Muscle layer of colon (tissue), 2 donors: Measurements from ENCODE around the gene OVCH1.

ENCODE experiments used
- H3K27ac ChIP-seq: one replicate; pipeline ENCODE4 v1.7.0; 2013; ENCODE audit warnings: low read depth, mild to moderate bottlenecking, low read length, moderate library complexity
- H3K27me3 ChIP-seq, 2 donors: one replicate each; pipeline ENCODE4 v1.7.0; 2013; ENCODE audit warnings: low read length in 2 of 2, mild to moderate bottlenecking in 2 of 2; ENCODE audit not compliant: insufficient read depth in 2 of 2, control insufficient read depth in 1 of 2
- H3K36me3 ChIP-seq: one replicate; pipeline ENCODE4 v1.7.0; 2013; ENCODE audit warnings: mild to moderate bottlenecking, low read length; ENCODE audit not compliant: insufficient read depth
- H3K4me1 ChIP-seq: one replicate; pipeline ENCODE4 v1.7.0; 2013; ENCODE audit warnings: mild to moderate bottlenecking, low read length; ENCODE audit not compliant: insufficient read depth
- H3K4me3 ChIP-seq, 2 donors: one replicate each; pipeline ENCODE4 v1.7.0; 2013; ENCODE audit warnings: low read length in 2 of 2, low read depth in 1 of 2, mild to moderate bottlenecking in 1 of 2, moderate library complexity in 1 of 2
- H3K9ac ChIP-seq: one replicate; pipeline ENCODE4 v1.7.0; 2013; ENCODE audit warnings: low read length
- H3K9me3 ChIP-seq: one replicate; pipeline ENCODE4 v1.7.0; 2013; ENCODE audit warnings: mild to moderate bottlenecking, low read length
- donor health status: abdominal sarcoma.
- donor health status: Adenocarcinoma of cecum.

OVCH1 gene

GRCh38 chr12:29430716-29431044, 66.8 kb downstream of the OVCH1 start:
- H3K9ac ChIP-seq: no peak overlapping the region
- no peaks in the 10 kb centered on the region for H3K27me3 ChIP-seq
- no peaks in the 10 kb centered on the region for H3K36me3 ChIP-seq
- H3K4me1 ChIP-seq: no peaks in the 10 kb centered on the region
- no peaks in the 10 kb centered on the region for H3K9me3 ChIP-seq
- H3K27ac ChIP-seq: no peak overlapping the region
- no peak overlapping the region for H3K4me3 ChIP-seq

GRCh38 chr12:29429999-29430715, 67.3 kb downstream of the OVCH1 start:
- Histone ChIP-seq H3K4me1 (no peaks in the 10 kb centered on the region), H3K4me3 (no peak overlapping the region), H3K9me3 (no peaks in the 10 kb centered on the region), H3K27ac (no peak overlapping the region), H3K36me3 (no peaks in the 10 kb centered on the region), H3K9ac (no peak overlapping the region), H3K27me3 (no peaks in the 10 kb centered on the region)

- Histone ChIP-seq H3K9me3 (no peaks in the 10 kb centered on the region), H3K27me3 (no peaks in the 10 kb centered on the region)
Observed at GRCh38 chr12:29428633-29429032, 68.9 kb downstream of the OVCH1 start.

DNA sequence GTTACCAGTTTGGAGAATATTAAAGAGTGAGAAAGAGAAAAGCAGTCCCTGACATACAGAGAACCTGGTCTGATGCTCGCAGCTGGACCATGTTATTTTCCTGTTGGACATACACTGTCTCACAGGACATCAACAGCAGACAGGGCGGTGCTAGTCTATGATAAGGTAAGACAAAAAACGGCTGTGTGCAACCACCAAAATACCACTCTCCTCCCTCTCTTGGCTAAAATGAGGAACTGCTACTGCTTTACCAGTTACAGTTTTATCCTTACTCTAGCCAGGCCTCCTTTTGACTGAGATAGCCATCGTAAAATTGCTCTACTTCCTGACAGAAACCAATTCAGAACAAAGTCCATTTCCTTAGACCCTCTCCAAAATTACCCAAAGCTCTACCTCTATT, 69.5 kb downstream of the OVCH1 start:
- Histone ChIP-seq H3K27ac (no peak overlapping the region), H3K27me3 (no peaks in the 10 kb centered on the region), H3K9me3 (no peaks in the 10 kb centered on the region), H3K4me1 (no peaks in the 10 kb centered on the region), H3K9ac (no peak overlapping the region), H3K36me3 (no peaks in the 10 kb centered on the region), H3K4me3 (no peak overlapping the region)

More at GRCh38 chr12:29428633-29429032, 68.9 kb downstream of the OVCH1 start:
- Histone ChIP-seq H3K4me1 (no peaks in the 10 kb centered on the region), H3K4me3 (no peak overlapping the region), H3K9ac (no peak overlapping the region), H3K36me3 (no peaks in the 10 kb centered on the region), H3K27ac (no peak overlapping the region)

GRCh38 chr12:29426498-29426897, 71.0 kb downstream of the OVCH1 start:
- Histone ChIP-seq H3K4me3 (no peak overlapping the region), H3K27ac (no peak overlapping the region), H3K4me1 (no peaks in the 10 kb centered on the region), H3K9ac (no peak overlapping the region), H3K36me3 (no peaks in the 10 kb centered on the region), H3K27me3 (no peaks in the 10 kb centered on the region), H3K9me3 (no peaks in the 10 kb centered on the region)

- H3K4me3 ChIP-seq: no peak overlapping the region
- no peak overlapping the region for H3K27ac ChIP-seq
- H3K4me1 ChIP-seq: no peaks in the 10 kb centered on the region
- H3K27me3 ChIP-seq: no peaks in the 10 kb centered on the region
- H3K36me3 ChIP-seq: no peaks in the 10 kb centered on the region
- no peaks in the 10 kb centered on the region for H3K9me3 ChIP-seq
- no peak overlapping the region for H3K9ac ChIP-seq
Observed at GRCh38 chr12:29425722-29426121, 71.8 kb downstream of the OVCH1 start.

DNA sequence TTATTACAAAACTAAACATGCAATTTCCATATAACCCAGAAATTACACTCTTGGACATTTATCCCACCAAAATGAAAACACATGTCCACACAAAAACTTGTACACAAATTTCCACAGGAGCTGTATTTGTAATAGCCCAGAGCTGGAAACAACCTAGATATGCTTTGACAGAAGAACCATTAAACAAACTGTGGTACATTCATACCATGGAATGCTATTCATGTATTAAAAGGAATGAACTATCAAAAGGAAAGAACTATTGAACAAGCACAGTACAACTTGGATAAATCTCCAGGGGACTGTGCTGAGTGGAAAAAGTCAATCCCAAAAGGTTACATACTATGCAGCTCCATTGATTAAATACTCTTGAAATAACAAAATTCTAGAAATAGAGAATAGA, 80.7 kb downstream of the OVCH1 start:
- Histone ChIP-seq H3K9ac (no peak overlapping the region), H3K4me1 (no peaks in the 10 kb centered on the region), H3K27me3 (no peaks in the 10 kb centered on the region), H3K36me3 (no peaks in the 10 kb centered on the region), H3K9me3 (no peaks in the 10 kb centered on the region), H3K27ac (no peak overlapping the region), H3K4me3 (no peak overlapping the region)

GRCh38 chr12:29415111-29415510, 82.4 kb downstream of the OVCH1 start:
- Histone ChIP-seq H3K9ac (no peak overlapping the region), H3K9me3 (no peaks in the 10 kb centered on the region), H3K27me3 (no peaks in the 10 kb centered on the region), H3K4me1 (no peaks in the 10 kb centered on the region), H3K36me3 (no peaks in the 10 kb centered on the region), H3K27ac (no peak overlapping the region), H3K4me3 (no peak overlapping the region)

DNA sequence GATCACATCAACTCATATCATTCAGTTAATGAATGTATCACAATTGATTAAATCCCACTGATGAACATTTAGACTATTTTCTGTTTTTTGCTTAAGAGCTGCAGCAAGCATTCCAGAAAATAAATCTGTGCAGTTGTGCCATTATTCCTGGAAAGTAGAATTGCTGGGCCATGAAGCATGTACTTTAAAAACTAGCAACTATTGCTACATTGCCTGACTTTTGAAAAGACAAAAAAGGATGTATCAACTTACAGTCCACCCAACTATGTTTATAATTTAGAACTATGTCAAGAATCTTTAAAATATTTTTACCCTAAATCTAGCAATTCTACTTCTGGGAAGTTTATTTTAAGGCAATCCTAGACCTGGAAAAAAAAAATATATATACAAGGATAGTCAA, 83.1 kb downstream of the OVCH1 start:
- no peak overlapping the region for H3K27ac ChIP-seq
- H3K27me3 ChIP-seq: no peaks in the 10 kb centered on the region
- no peak overlapping the region for H3K9ac ChIP-seq
- H3K36me3 ChIP-seq: no peaks in the 10 kb centered on the region
- H3K9me3 ChIP-seq: no peaks in the 10 kb centered on the region
- H3K4me3 ChIP-seq: no peak overlapping the region
- H3K4me1 ChIP-seq: no peaks in the 10 kb centered on the region

GRCh38 chr12:29405561-29405960, 91.9 kb downstream of the OVCH1 start:
- H3K9ac ChIP-seq: no peak overlapping the region
- H3K4me3 ChIP-seq: no peak overlapping the region
- no peaks in the 10 kb centered on the region for H3K27me3 ChIP-seq
- H3K9me3 ChIP-seq: no peaks in the 10 kb centered on the region
- H3K36me3 ChIP-seq: no peaks in the 10 kb centered on the region
- no peaks in the 10 kb centered on the region for H3K4me1 ChIP-seq
- no peak overlapping the region for H3K27ac ChIP-seq

- no peaks in the 10 kb centered on the region for H3K36me3 ChIP-seq
- H3K27me3 ChIP-seq: no peaks in the 10 kb centered on the region
- no peak overlapping the region for H3K9ac ChIP-seq
- H3K27ac ChIP-seq: no peak overlapping the region
- no peaks in the 10 kb centered on the region for H3K9me3 ChIP-seq
- no peaks in the 10 kb centered on the region for H3K4me1 ChIP-seq
- H3K4me3 ChIP-seq: no peak overlapping the region
Observed at GRCh38 chr12:29403991-29404390, 93.5 kb downstream of the OVCH1 start.

GRCh38 chr12:29402437-29402836, 95.0 kb downstream of the OVCH1 start:
- Histone ChIP-seq H3K36me3 (no peaks in the 10 kb centered on the region), H3K27me3 (no peaks in the 10 kb centered on the region), H3K9me3 (no peaks in the 10 kb centered on the region), H3K9ac (no peak overlapping the region), H3K4me3 (no peak overlapping the region), H3K27ac (no peak overlapping the region), H3K4me1 (no peaks in the 10 kb centered on the region)
